ENCODE measurements around the gene PDE4D.

GRCh38 chr5:59276325-59276675 lies 617.2 kb downstream of the PDE4D start:
- TF ChIP-seq CTCF (IDR thresholded peaks at IDR 0.05) (no peak), REST (IDR thresholded peaks at IDR 0.05; ENCODE audit: insufficient read depth in 1 of 2, low read depth in 2 of 2, low read length in 1 of 2) (no peak), POLR2AphosphoS5 (IDR thresholded peaks at IDR 0.05; ENCODE audit: low read depth, low read length) (no peak), TCF7L2 (IDR thresholded peaks at IDR 0.05; ENCODE audit: low read depth, low read length) (no peak), SIN3A (IDR thresholded peaks at IDR 0.05; ENCODE audit: borderline replicate concordance, insufficient read depth, low read depth, low read length) (no peak)
